Muscle of leg (tissue), 11 donors: ENCODE measurements around the gene CCL1. TPM values are rescaled to one million over a fixed set of nuclear protein-coding genes. Genes with fewer than 3 reads are reported as not detected.

ENCODE experiments used
- DNase-seq: peaks from one replicate; pipeline ENCODE4 v3.0.0; 2013
- H3K27ac ChIP-seq: one replicate; pipeline ENCODE4 v1.5.1; 2013; ENCODE audit warnings: mild to moderate bottlenecking, low read length, control low read depth
- H3K27me3 ChIP-seq: one replicate; pipeline ENCODE4 v1.6.1; 2013; ENCODE audit warnings: low read length; ENCODE audit not compliant: control insufficient read depth, insufficient read depth
- H3K36me3 ChIP-seq: one replicate; pipeline ENCODE4 v1.6.1; 2013; ENCODE audit warnings: low read length; ENCODE audit not compliant: control insufficient read depth, insufficient read depth
- H3K4me1 ChIP-seq: one replicate; pipeline ENCODE4 v1.6.1; 2013; ENCODE audit warnings: low read length; ENCODE audit not compliant: control insufficient read depth, insufficient read depth
- H3K4me3 ChIP-seq: one replicate; pipeline ENCODE4 v1.5.1; 2013; ENCODE audit warnings: low read length, control low read depth
- H3K9me3 ChIP-seq: replicated peaks from 2 replicates; pipeline ENCODE4 v1.6.1; 2013; ENCODE audit warnings: low read depth, low read length; ENCODE audit not compliant: control insufficient read depth
- WGBS: methylation state at CpG from one replicate; pipeline ENCODE4 v1.1.5; 2013; ENCODE audit warnings: missing lambda C conversion rate; ENCODE audit not compliant: insufficient coverage; 5-methylcytosine and 5-hydroxymethylcytosine counted together
- polyA plus RNA-seq, 8 donors: library from polyadenylated mRNA; unstranded; fragments of 120-200 nt; gene quantifications; one replicate each; pipeline versions ENCODE4 v1.2.1 to v1.2.3, GENCODE V29; 2013; ENCODE audit warnings: inconsistent platforms in 1 of 8, low replicate concordance in 1 of 8; ENCODE audit not compliant: insufficient read length in 8 of 8, insufficient read depth in 1 of 8
- total RNA-seq: library from RNA; stranded (reverse); fragments of 120-200 nt; gene quantifications from one replicate; pipeline ENCODE4 v1.2.4, GENCODE V29; 2013

CCL1 gene
- total and polyA plus RNA-seq, 9 donors = not detected

- H3K4me3 ChIP-seq = no peak overlapping the region
- no peaks in the 10 kb centered on the region for H3K27me3 ChIP-seq
- H3K4me1 ChIP-seq = no peaks in the 10 kb centered on the region
- DNase-seq = no peak
- H3K36me3 ChIP-seq = no peaks in the 10 kb centered on the region
- WGBS = 74% methylated on average over 5 of the region's 5 CpGs
- H3K9me3 ChIP-seq = no peaks in the 10 kb centered on the region
- H3K27ac ChIP-seq = no peak overlapping the region
Observed at GRCh38 chr17:34370376-34370996, 7.5 kb upstream of the CCL1 start.

DNA sequence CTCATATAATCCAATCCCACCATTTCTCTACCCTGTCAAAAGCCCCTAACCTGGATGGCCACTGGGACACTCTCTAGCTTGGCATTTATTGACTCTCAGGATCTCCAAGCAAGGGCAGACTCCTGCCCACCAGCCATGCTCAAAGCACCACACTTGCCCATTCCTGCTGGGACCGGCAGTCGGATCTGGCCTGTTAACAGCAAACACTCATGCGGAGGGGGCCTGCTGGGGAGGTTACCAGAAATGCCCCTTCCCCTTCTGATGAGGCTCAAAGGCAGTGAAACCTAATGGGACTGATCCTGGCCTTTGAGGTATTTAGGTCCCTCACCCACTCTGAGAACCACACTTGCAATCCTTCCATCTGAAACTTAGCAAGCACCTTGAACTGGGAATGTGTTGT lies 6.5 kb upstream of the CCL1 start:
- Histone ChIP-seq H3K36me3 (no peaks in the 10 kb centered on the region), H3K27ac (no peak overlapping the region), H3K9me3 (no peaks in the 10 kb centered on the region), H3K4me3 (no peak overlapping the region), H3K4me1 (no peaks in the 10 kb centered on the region), H3K27me3 (no peaks in the 10 kb centered on the region)
- 75% methylated on average over 3 of the region's 3 CpGs for WGBS
- no peak for DNase-seq

- Histone ChIP-seq H3K27me3 (no peaks in the 10 kb centered on the region), H3K9me3 (no peaks in the 10 kb centered on the region), H3K4me1 (no peaks in the 10 kb centered on the region), H3K36me3 (no peaks in the 10 kb centered on the region), H3K4me3 (no peak overlapping the region), H3K27ac (no peak overlapping the region)
- 44% methylated on average over 3 of the region's 4 CpGs for WGBS
- DNase-seq = no peak
Observed at GRCh38 chr17:34368946-34369500, 6.0 kb upstream of the CCL1 start.

GRCh38 chr17:34368196-34368945 lies 5.3 kb upstream of the CCL1 start:
- Histone ChIP-seq H3K4me1 (no peaks in the 10 kb centered on the region), H3K27ac (no peak overlapping the region), H3K4me3 (no peak overlapping the region), H3K9me3 (no peaks in the 10 kb centered on the region), H3K36me3 (no peaks in the 10 kb centered on the region), H3K27me3 (no peaks in the 10 kb centered on the region)
- DNase-seq = no peak
- WGBS = 15% methylated on average over 5 of the region's 9 CpGs

DNA sequence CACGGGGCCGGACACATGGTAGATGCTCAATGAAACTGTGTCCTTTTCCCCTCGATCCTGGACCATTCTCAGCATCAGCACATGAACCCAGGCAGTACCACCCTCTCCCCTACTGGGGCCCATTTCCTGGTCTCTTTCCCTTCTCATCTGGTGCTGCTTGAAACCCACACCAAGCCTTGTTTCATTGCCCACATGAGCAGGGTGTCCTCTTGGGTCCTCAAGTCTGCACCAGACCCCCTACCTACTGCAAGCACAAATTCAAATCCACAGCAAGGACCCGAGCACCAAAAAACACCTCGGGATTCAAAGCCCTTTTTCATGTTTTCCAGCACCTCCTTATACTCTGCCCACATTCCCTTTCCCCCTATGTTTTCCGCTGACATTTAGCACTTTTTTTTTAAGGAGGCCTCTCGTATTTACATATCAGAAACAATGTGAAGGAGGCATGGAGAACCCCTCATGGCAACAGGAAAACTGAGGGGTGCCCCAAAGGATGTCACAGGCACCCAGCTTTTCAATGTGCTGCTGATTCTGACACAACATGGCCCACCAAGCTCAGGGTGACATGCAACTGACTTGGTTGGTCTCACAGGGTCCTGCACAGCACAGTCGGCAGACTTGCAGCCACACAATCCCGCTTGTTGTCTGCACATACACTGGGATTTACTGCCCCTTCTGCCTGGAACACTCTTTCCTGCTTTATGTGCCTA lies 4.6 kb upstream of the CCL1 start:
- no peaks in the 10 kb centered on the region for H3K4me1 ChIP-seq
- H3K27ac ChIP-seq = no peak overlapping the region
- DNase-seq = no peak
- 67% methylated on average over 7 of the region's 9 CpGs for WGBS
- H3K4me3 ChIP-seq = no peak overlapping the region
- H3K9me3 ChIP-seq = no peaks in the 10 kb centered on the region
- H3K27me3 ChIP-seq = no peaks in the 10 kb centered on the region
- no peaks in the 10 kb centered on the region for H3K36me3 ChIP-seq

DNA sequence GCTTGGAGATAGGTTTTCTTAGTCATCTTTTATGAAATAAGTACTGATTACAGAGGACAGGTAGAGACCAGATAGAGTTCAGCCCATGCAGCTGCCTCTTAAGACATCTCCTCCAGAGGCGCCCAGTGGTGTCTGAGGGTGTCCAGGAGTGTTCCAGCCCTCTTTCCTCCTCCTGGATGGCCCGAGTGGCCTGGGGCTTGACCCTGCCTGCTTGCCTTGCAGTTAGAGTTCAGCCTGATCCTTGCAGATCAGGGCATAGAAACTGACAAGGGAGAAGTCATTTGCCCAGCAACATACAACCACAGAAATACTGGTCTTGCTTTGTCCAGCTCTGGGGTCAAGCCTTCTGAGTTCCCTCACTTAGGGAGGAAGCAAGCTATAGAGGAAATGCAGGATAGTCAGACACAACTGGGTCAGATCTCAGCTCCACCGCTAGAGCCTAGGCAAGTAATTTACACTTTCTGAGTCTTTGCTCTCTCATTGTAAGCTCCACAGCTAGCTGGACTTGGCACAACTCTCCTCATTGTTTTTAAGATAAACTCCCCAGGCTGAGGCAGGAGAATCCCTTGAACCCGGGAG lies 3.6 kb upstream of the CCL1 start:
- H3K36me3 ChIP-seq = no peaks in the 10 kb centered on the region
- no peaks in the 10 kb centered on the region for H3K9me3 ChIP-seq
- DNase-seq = no peak
- no peak overlapping the region for H3K4me3 ChIP-seq
- no peak overlapping the region for H3K27ac ChIP-seq
- H3K27me3 ChIP-seq = no peaks in the 10 kb centered on the region
- no peaks in the 10 kb centered on the region for H3K4me1 ChIP-seq
- WGBS = 57% methylated on average over 1 of the region's 4 CpGs

DNA sequence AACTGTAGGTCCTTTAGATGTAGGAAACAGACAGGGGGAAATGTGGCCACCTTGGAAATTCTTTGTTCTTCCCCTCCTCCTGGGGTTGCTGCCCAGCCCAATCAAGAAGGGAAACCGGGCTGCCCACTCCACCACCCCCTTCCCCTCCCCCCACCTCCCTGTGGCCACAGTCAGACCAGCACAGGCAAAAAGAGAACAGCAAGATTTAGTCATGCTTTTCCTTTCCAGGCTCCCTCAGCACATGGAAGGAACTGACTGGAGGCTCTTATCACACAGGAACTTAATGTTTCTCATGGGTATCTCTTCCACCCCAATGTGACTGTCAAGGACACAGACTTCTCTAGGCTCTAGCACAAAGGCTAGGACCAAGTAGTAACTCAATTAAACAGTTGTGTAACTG lies 3.0 kb upstream of the CCL1 start:
- no peaks in the 10 kb centered on the region for H3K9me3 ChIP-seq
- H3K36me3 ChIP-seq = no peaks in the 10 kb centered on the region
- 0% methylated on average over 1 of the region's 1 CpG for WGBS
- no peak overlapping the region for H3K4me3 ChIP-seq
- no peaks in the 10 kb centered on the region for H3K27me3 ChIP-seq
- no peak for DNase-seq
- H3K27ac ChIP-seq = no peak overlapping the region
- no peaks in the 10 kb centered on the region for H3K4me1 ChIP-seq

GRCh38 chr17:34365340-34365739 lies 2.3 kb upstream of the CCL1 start:
- Histone ChIP-seq H3K4me1 (peaks cover 4% of the 10 kb centered on the region), H3K36me3 (no peaks in the 10 kb centered on the region), H3K27me3 (no peaks in the 10 kb centered on the region), H3K9me3 (no peaks in the 10 kb centered on the region), H3K4me3 (no peak overlapping the region), H3K27ac (no peak overlapping the region)
- no peak for DNase-seq
- WGBS = no CpG with 5 or more reads among the region's 2 CpGs

DNA sequence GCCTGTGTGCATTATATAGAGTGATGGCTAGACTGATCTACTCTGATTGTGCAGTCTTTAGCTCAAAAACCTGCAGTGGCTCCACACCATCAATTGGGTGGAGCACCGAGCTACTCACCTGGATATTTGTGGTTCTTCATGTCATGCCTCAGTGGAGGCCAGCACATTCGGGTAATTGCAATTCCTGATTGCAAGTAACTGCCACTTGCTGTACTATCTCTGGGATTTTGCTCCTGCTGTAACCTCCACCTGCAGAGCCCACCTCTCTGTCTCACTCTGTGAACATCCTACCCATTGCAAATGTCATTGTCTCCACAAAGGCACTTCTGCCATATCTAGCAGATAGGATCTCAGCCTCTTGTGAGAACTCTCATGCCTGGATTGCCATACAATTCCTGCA lies 1.7 kb upstream of the CCL1 start:
- Histone ChIP-seq H3K9me3 (no peaks in the 10 kb centered on the region), H3K4me3 (no peak overlapping the region), H3K4me1 (peaks cover 4% of the 10 kb centered on the region), H3K27me3 (no peaks in the 10 kb centered on the region), H3K27ac (no peak overlapping the region), H3K36me3 (no peaks in the 10 kb centered on the region)
- DNase-seq = no peak
- WGBS = 87% methylated on average over 2 of the region's 2 CpGs

DNA sequence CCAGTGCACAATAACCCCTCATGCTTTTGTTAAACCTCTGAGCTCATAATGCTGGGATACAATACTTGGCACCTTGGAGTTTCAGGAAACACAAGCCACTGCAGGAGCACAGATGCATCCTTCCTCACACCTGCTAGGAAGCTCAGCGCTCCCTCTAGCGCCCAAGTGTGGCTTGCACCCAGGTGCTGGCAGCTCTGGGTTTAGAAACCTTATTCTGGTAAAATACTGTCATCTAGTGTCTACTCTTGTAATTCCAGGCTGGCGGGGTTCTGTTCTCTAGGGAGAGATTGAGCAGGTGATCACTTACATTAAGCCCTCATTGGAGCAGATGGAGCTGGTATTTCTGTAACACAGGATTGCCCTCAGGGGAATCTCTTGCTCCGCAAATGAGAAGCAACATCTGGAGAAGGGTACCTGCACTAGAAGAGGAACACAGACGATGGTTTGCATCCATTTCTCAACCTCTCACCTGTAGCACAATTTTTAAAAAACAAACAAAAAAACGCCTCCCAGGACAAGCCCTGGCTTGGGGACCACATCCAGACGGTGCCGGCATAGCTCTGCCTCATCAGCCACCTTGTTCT lies 1.5 kb downstream of the CCL1 start:
- no peak overlapping the region for H3K4me3 ChIP-seq
- 23% methylated on average over 5 of the region's 8 CpGs for WGBS

More for the DNA sequence above, 1.5 kb downstream of the CCL1 start:
- Histone ChIP-seq H3K36me3 (no peaks in the 10 kb centered on the region), H3K27me3 (no peaks in the 10 kb centered on the region), H3K9me3 (no peaks in the 10 kb centered on the region), H3K27ac (no peak overlapping the region), H3K4me1 (peaks cover 4% of the 10 kb centered on the region)
- DNase-seq = peak; percentile 92
